Trophoblast cell (in vitro differentiated cells and primary cell): ENCODE measurements around the gene POGZ.
"Not testable (repeated sequence)": the region's sequence is repeated elsewhere in the genome, so short reads cannot be mapped to it uniquely, and the experiment has no call there.

ENCODE experiments used
- DNase-seq, 2 donors: peaks; one replicate each; pipeline ENCODE4 v3.0.0-alpha.2; 2016
- H2AFZ ChIP-seq: 2 replicates; pipeline ENCODE4 v1.6.1; 2013; ENCODE audit warnings: low read length, moderate library complexity, mild to moderate bottlenecking; ENCODE audit not compliant: insufficient read depth, poor library complexity
- H2AK5ac ChIP-seq: 2 replicates; pipeline ENCODE4 v1.6.1; 2013; ENCODE audit warnings: mild to moderate bottlenecking, low read length
- H2BK120ac ChIP-seq: 2 replicates; pipeline ENCODE4 v1.6.1; 2013; ENCODE audit warnings: low read length, mild to moderate bottlenecking, moderate library complexity; ENCODE audit not compliant: insufficient read depth, poor library complexity
- H2BK12ac ChIP-seq: 2 replicates; pipeline ENCODE4 v1.6.1; 2013; ENCODE audit warnings: mild to moderate bottlenecking, low read length, moderate library complexity
- H2BK5ac ChIP-seq: 2 replicates; pipeline ENCODE4 v1.6.1; 2013; ENCODE audit warnings: low read length, low read depth, moderate library complexity, mild to moderate bottlenecking; ENCODE audit not compliant: poor library complexity
- H3K14ac ChIP-seq: 2 replicates; pipeline ENCODE4 v1.6.1; 2013; ENCODE audit warnings: mild to moderate bottlenecking, low read length
- H3K18ac ChIP-seq: 2 replicates; pipeline ENCODE4 v1.6.1; 2013; ENCODE audit warnings: mild to moderate bottlenecking, low read length
- H3K23ac ChIP-seq: 2 replicates; pipeline ENCODE4 v1.6.1; 2013; ENCODE audit warnings: low read length
- H3K27ac ChIP-seq: 2 replicates; pipeline ENCODE4 v1.5.1; 2013; ENCODE audit warnings: low read depth, mild to moderate bottlenecking, inconsistent platforms, low read length, moderate library complexity
- H3K27me3 ChIP-seq: 2 replicates; pipeline ENCODE4 v1.6.1; 2013; ENCODE audit warnings: inconsistent platforms, mild to moderate bottlenecking, low read length, moderate library complexity; ENCODE audit not compliant: insufficient read depth
- H3K36me3 ChIP-seq, 2 experiments: 1 replicate in 1 of 2; 2 replicates in 1 of 2; pipeline ENCODE4 v1.6.1; 2013; ENCODE audit warnings: low read length in 2 of 2, mild to moderate bottlenecking in 2 of 2, moderate library complexity in 1 of 2; ENCODE audit not compliant: insufficient read depth in 2 of 2, control insufficient read depth in 1 of 2
- H3K4ac ChIP-seq: 2 replicates; pipeline ENCODE4 v1.6.1; 2013; ENCODE audit warnings: low read depth, mild to moderate bottlenecking, low read length, moderate library complexity
- H3K4me1 ChIP-seq, 2 experiments: 1 replicate in 1 of 2; 2 replicates in 1 of 2; pipeline ENCODE4 v1.6.1; 2013; ENCODE audit warnings: low read length in 2 of 2, mild to moderate bottlenecking in 2 of 2, moderate library complexity in 1 of 2; ENCODE audit not compliant: insufficient read depth in 2 of 2, control insufficient read depth in 1 of 2
- H3K4me2 ChIP-seq: 2 replicates; pipeline ENCODE4 v1.6.1; 2013; ENCODE audit warnings: inconsistent platforms, mild to moderate bottlenecking, low read length, moderate library complexity
- H3K4me3 ChIP-seq: 2 replicates; pipeline ENCODE4 v1.5.1; 2013; ENCODE audit warnings: mild to moderate bottlenecking, low read depth, low read length, inconsistent platforms
- H3K79me1 ChIP-seq: one replicate; pipeline ENCODE4 v1.6.1; 2013; ENCODE audit warnings: low read length
- H3K79me2 ChIP-seq: 2 replicates; pipeline ENCODE4 v1.6.1; 2013; ENCODE audit warnings: low read length, mild to moderate bottlenecking; ENCODE audit not compliant: control insufficient read depth, insufficient read depth, poor library complexity
- H3K9ac ChIP-seq: 2 replicates; pipeline ENCODE4 v1.6.1; 2013; ENCODE audit warnings: mild to moderate bottlenecking, low read length
- H3K9me3 ChIP-seq: 2 replicates; pipeline ENCODE4 v1.6.1; 2013; ENCODE audit warnings: low read depth, mild to moderate bottlenecking, control low read depth, inconsistent platforms, low read length; ENCODE audit not compliant: insufficient read depth
- H4K12ac ChIP-seq: 2 replicates; pipeline ENCODE4 v1.6.1; 2013; ENCODE audit warnings: low read depth, mild to moderate bottlenecking, low read length, moderate library complexity
- H4K8ac ChIP-seq: 2 replicates; pipeline ENCODE4 v1.6.1; 2013; ENCODE audit warnings: low read depth, mild to moderate bottlenecking, low read length, moderate library complexity
- H4K91ac ChIP-seq: one replicate; pipeline ENCODE4 v1.6.1; 2013; ENCODE audit warnings: low read depth, mild to moderate bottlenecking, low read length, moderate library complexity
- WGBS: extraction: QIAGEN DNeasy Blood & Tissue Kit; methylation state at CpG from one replicate; pipeline ENCODE4 v1.1.7; 2013; ENCODE audit warnings: missing lambda C conversion rate; ENCODE audit not compliant: insufficient read length, insufficient coverage; ENCODE audit errors: extremely low coverage; 5-methylcytosine and 5-hydroxymethylcytosine counted together

Gene POGZ

DNA sequence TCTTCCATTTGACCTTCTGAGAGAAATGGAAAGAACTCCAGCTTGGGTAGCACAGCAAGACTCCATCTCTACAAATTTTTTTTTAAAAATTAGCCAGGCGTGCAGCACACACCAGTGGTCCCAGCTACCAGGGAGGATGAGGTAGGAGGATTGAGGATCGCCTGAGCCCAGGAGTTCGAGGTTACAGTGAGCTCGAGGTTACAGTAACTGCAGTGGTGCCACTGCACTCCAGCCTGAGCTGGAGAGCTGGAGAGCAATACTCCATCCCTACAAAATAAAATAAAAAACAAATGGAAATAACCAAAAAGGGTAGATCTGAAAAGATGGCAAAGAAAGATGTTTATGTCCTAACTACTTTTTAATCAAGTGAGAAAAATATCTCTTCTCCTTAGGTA lies 14.5 kb downstream of the POGZ start:
- no peak overlapping the region for H3K27ac ChIP-seq
- H3K4me3 ChIP-seq: no peak overlapping the region
- H2BK120ac ChIP-seq: no peak overlapping the region
- H3K4me2 ChIP-seq: no peak overlapping the region
- H3K9ac ChIP-seq: no peak overlapping the region
- H2AK5ac ChIP-seq: no peak overlapping the region
- H3K4ac ChIP-seq: no peak overlapping the region
- H3K14ac ChIP-seq: no peak overlapping the region
- no peak overlapping the region for H3K23ac ChIP-seq
- no peak overlapping the region for H3K18ac ChIP-seq
- no peak overlapping the region for H2AFZ ChIP-seq
- H3K79me2 ChIP-seq: peaks cover 9% of the 10 kb centered on the region
- H4K8ac ChIP-seq: no peak overlapping the region
- peaks cover 3 to 6% of the 10 kb centered on the region in 2 experiments for H3K36me3 ChIP-seq
- H3K79me1 ChIP-seq: no peaks in the 10 kb centered on the region
- H3K4me1 ChIP-seq: no peaks in the 10 kb centered on the region
- H3K9me3 ChIP-seq: no peaks in the 10 kb centered on the region
- H4K91ac ChIP-seq: no peak overlapping the region
- H3K27me3 ChIP-seq: no peaks in the 10 kb centered on the region
- no peak overlapping the region for H2BK5ac ChIP-seq
- H2BK12ac ChIP-seq: no peak overlapping the region
- H4K12ac ChIP-seq: no peak overlapping the region
- DNase-seq: no peak
- WGBS: no CpG with 5 or more reads among the region's 4 CpGs

DNA sequence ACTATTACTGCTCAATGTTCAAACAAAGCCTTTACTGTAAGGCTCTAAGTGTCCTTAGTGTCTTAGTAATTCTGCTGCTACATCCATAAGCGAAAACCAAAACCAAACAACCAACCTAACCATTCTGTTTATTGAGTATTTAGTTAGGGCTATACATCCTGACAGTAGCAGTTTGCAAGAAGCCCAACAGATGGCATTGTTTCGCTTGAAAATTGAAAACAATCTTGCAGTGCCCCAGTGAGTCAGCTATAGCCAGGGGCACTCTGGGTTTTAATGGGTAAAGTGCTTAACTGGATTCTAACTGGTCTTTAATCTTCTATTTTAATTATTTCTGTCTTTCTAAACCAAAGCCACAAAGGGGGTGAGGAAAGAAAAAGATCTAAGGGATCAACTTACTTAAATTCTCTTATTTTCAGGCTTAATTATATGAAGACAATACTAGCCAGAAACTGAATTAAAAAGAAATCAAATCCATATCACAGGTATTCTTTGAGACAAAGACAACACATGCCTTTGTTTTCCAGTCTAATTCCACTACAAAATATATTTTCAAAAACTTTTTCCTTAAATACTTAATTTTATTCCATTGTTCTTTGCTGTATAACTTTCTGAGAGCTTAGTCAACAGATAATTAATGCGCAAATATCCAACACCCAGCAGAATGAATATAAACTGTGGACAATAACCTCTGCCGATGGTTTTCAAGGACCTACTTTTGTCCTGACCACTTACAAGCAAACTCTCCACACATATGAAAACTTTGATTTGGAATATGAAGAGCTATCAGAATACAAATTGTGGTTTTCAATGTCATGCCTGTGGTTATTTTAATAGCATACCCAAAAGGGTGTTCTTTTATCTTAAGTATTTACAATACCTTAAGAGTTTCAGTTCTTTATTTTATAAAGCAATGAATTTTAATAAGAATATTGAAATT lies 15.2 kb downstream of the POGZ start:
- Histone ChIP-seq H2BK120ac (no peak overlapping the region), H3K79me2 (peaks cover 8% of the 10 kb centered on the region), H3K27ac (no peak overlapping the region), H2AK5ac (no peak overlapping the region), H3K27me3 (no peaks in the 10 kb centered on the region), H3K36me3 (peaks cover 3 to 6% of the 10 kb centered on the region in 2 experiments), H3K14ac (no peak overlapping the region), H4K8ac (no peak overlapping the region), H3K9me3 (no peaks in the 10 kb centered on the region), H2BK12ac (no peak overlapping the region), H3K4me1 (no peaks in the 10 kb centered on the region), H2BK5ac (no peak overlapping the region), H4K91ac (no peak overlapping the region), H3K4me2 (no peak overlapping the region), H3K23ac (no peak overlapping the region), H3K4me3 (no peak overlapping the region), H3K9ac (no peak overlapping the region), H4K12ac (no peak overlapping the region), H3K4ac (peak overlapping the region; percentile 51), H3K18ac (no peak overlapping the region), H2AFZ (no peak overlapping the region), H3K79me1 (no peaks in the 10 kb centered on the region)
- DNase-seq: peak; percentile 81 to 96
- no CpG with 5 or more reads among the region's 4 CpGs for WGBS

DNA sequence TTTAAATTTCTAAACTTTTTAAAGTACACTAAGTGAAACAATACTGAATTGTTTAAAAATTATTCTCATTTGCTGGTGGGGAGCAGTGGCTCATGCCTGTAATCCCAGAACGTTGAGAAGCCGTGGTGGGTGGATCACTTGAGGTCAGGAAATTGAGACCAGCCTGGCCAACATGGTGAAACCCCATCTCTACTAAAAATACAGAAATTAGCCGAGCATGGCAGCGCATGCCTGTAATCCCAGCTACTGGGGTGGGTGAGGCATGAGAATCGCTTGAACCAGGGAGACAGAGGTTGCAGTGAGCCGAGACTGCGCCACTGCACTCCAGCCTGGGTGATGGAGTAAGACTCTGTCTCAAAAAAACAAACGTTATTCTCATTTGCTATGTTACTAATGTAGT lies 21.9 kb downstream of the POGZ start:
- not testable (repeated sequence) for H3K4me3 ChIP-seq, H3K4me1 ChIP-seq, H4K8ac ChIP-seq, DNase-seq, H3K27ac ChIP-seq, H3K27me3 ChIP-seq, H4K91ac ChIP-seq, H2BK120ac ChIP-seq, H3K23ac ChIP-seq, H3K79me1 ChIP-seq, H3K4me2 ChIP-seq, H3K9me3 ChIP-seq, H3K18ac ChIP-seq, H3K9ac ChIP-seq, H3K14ac ChIP-seq, H2AK5ac ChIP-seq, H2BK5ac ChIP-seq, H2AFZ ChIP-seq, H4K12ac ChIP-seq, H3K79me2 ChIP-seq, H2BK12ac ChIP-seq
- Histone ChIP-seq H3K36me3 (peaks cover 11 to 13% of the 10 kb centered on the region in 2 experiments), H3K4ac (peak overlapping the region; percentile 14)
- no CpG with 5 or more reads among the region's 8 CpGs for WGBS

DNA sequence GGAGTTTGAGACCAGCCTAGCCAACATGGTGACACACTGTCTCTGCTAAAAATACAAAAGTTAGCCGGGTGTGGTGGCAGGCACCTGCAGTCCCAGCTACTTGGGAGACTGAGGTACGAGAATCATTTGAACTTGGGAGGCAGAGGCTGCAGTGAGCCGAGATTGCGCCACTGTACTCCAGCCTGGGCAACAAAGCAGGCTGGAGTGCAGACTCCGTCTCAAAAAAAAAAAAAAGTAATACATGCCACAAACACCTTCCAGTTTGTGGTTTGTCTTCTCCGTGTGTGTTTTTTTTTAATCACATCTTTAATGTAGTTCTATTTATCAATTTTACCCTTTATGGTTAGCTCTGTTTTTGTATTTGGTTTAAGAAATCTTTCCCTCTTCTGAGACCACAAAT lies 22.3 kb downstream of the POGZ start:
- Histone ChIP-seq H3K14ac (no peak overlapping the region), H2AFZ (no peak overlapping the region), H3K27me3 (no peaks in the 10 kb centered on the region), H2BK5ac (no peak overlapping the region), H3K9me3 (no peaks in the 10 kb centered on the region), H4K12ac (no peak overlapping the region), H3K27ac (no peak overlapping the region), H4K8ac (no peak overlapping the region), H3K79me2 (peaks cover 4% of the 10 kb centered on the region), H3K36me3 (peaks cover 11 to 13% of the 10 kb centered on the region in 2 experiments), H3K4me3 (no peak overlapping the region), H3K79me1 (no peaks in the 10 kb centered on the region), H3K4me2 (no peak overlapping the region), H3K4ac (peak overlapping the region; percentile 27), H3K18ac (no peak overlapping the region), H3K23ac (no peak overlapping the region), H2BK120ac (no peak overlapping the region), H2AK5ac (no peak overlapping the region), H3K9ac (no peak overlapping the region), H3K4me1 (no peaks in the 10 kb centered on the region), H4K91ac (no peak overlapping the region), H2BK12ac (no peak overlapping the region)
- DNase-seq: no peak
- WGBS: no CpG with 5 or more reads among the region's 6 CpGs
